OCI-LY7 (cell line): Measurements from ENCODE around the gene HMG20A. TPM values are rescaled to one million over a fixed set of nuclear protein-coding genes. Genes with fewer than 3 reads are reported as not detected.

ENCODE experiments used
- BruUV-seq: library from RNA; stranded (reverse); fragments of 400-500 nt; replicated peaks from 2 replicates; lab custom pipeline; 2021; lab: Mats Ljungman, UMichigan
- CTCF ChIA-PET: fragments of 300-600 bp; sonication (Branson Sonifier 250); formaldehyde crosslinking; loops from one replicate; lab custom pipeline; 2022; ENCODE audit warnings: antibody characterized with exemption; ENCODE audit not compliant: unreplicated experiment; lab: Charles Lee
- POLR2A ChIA-PET: fragments of 300-600 bp; sonication (Branson Sonifier 250); formaldehyde crosslinking; loops from one replicate; lab custom pipeline; 2022; ENCODE audit warnings: antibody characterized with exemption; lab: Charles Lee
- DNase-seq: peaks from one replicate; pipeline ENCODE4 v3.0.0-alpha.2; 2015; ENCODE audit warnings: low spot score
- H2AFZ ChIP-seq: fragments of 200-600 bp; sonication (generic), shearing (Covaris generic); 2 replicates; pipeline ENCODE4 v1.6.1; 2014; ENCODE audit warnings: mild to moderate bottlenecking, antibody characterized with exemption, low read length, moderate library complexity
- H3K27ac ChIP-seq: fragments of 200-600 bp; sonication (generic); 2 replicates; pipeline ENCODE4 v1.5.1; 2014; ENCODE audit warnings: mixed run types, low read depth, mild to moderate bottlenecking, moderate library complexity, low read length, inconsistent platforms; ENCODE audit not compliant: poor library complexity, severe bottlenecking
- H3K36me3 ChIP-seq: fragments of 200-600 bp; sonication (generic); 2 replicates; pipeline ENCODE4 v1.6.1; 2014; ENCODE audit warnings: mild to moderate bottlenecking, antibody characterized with exemption, low read length, moderate library complexity, mixed read lengths; ENCODE audit not compliant: insufficient read depth
- H3K4me1 ChIP-seq: fragments of 200-600 bp; sonication (generic); 2 replicates; pipeline ENCODE4 v1.5.1; 2014; ENCODE audit warnings: mild to moderate bottlenecking, low read length; ENCODE audit not compliant: insufficient read depth, poor library complexity, severe bottlenecking
- H3K4me2 ChIP-seq: fragments of 200-600 bp; sonication (generic); 2 replicates; pipeline ENCODE4 v1.6.1; 2014; ENCODE audit warnings: mild to moderate bottlenecking, low read length
- H3K4me3 ChIP-seq: fragments of 200-600 bp; sonication (generic); 2 replicates; pipeline ENCODE4 v1.5.1; 2014; ENCODE audit warnings: mild to moderate bottlenecking, low read depth, low read length; ENCODE audit not compliant: poor library complexity, severe bottlenecking
- H3K79me2 ChIP-seq: fragments of 200-600 bp; sonication (generic); 2 replicates; pipeline ENCODE4 v1.6.1; 2016; ENCODE audit warnings: low read depth, mild to moderate bottlenecking, low read length, moderate library complexity, mixed read lengths; ENCODE audit not compliant: insufficient read depth
- H3K9me2 ChIP-seq: fragments of 200-600 bp; sonication (generic); 2 replicates; pipeline ENCODE4 v1.6.1; 2016; ENCODE audit warnings: mild to moderate bottlenecking, low read length, mixed read lengths; ENCODE audit not compliant: insufficient read depth
- H3K9me3 ChIP-seq: fragments of 200-600 bp; sonication (generic); 2 replicates; pipeline ENCODE4 v1.6.1; 2014; ENCODE audit warnings: mild to moderate bottlenecking, mixed run types, low read length, mixed read lengths
- H4K20me1 ChIP-seq: fragments of 200-600 bp; sonication (generic); 2 replicates; pipeline ENCODE4 v1.6.1; 2014; ENCODE audit warnings: mild to moderate bottlenecking, antibody characterized with exemption, low read length, moderate library complexity, mixed read lengths; ENCODE audit not compliant: insufficient read depth
- CTCF ChIP-seq: fragments of 200-600 bp; sonication (generic); conservative IDR thresholded peaks from 2 replicates; pipeline ENCODE4 v1.5.1; 2014; ENCODE audit warnings: mild to moderate bottlenecking, antibody characterized with exemption, low read length, moderate library complexity, mixed read lengths
- EZH2phosphoT487 ChIP-seq: fragments of 200-600 bp; sonication (generic); IDR thresholded peaks from 2 replicates; pipeline ENCODE4 v1.6.1; 2018; ENCODE audit warnings: low read depth, borderline replicate concordance, mild to moderate bottlenecking, mixed run types, antibody characterized with exemption, low read length, moderate library complexity, mixed read lengths
- intact Hi-C: fragments of 100-400 bp; cut with micrococcal nuclease; formaldehyde crosslinking; loops from one replicate; pipeline ENCODE4 v1.10.0; 2022; ENCODE audit not compliant: unreplicated experiment
- total RNA-seq, 2 experiments: library from RNA; depleted of rRNA in 1 of 2; stranded (reverse); fragments of >200 nt in 1 of 2; shearing (Covaris generic) in 1 of 2; gene quantifications; 2 replicates each; pipeline ENCODE4 v1.2.3, GENCODE V29; 2014 to 2022

HMG20A gene
- total RNA-seq, 2 experiments from 2014 or later: 29.1 to 49.9 TPM

DNA sequence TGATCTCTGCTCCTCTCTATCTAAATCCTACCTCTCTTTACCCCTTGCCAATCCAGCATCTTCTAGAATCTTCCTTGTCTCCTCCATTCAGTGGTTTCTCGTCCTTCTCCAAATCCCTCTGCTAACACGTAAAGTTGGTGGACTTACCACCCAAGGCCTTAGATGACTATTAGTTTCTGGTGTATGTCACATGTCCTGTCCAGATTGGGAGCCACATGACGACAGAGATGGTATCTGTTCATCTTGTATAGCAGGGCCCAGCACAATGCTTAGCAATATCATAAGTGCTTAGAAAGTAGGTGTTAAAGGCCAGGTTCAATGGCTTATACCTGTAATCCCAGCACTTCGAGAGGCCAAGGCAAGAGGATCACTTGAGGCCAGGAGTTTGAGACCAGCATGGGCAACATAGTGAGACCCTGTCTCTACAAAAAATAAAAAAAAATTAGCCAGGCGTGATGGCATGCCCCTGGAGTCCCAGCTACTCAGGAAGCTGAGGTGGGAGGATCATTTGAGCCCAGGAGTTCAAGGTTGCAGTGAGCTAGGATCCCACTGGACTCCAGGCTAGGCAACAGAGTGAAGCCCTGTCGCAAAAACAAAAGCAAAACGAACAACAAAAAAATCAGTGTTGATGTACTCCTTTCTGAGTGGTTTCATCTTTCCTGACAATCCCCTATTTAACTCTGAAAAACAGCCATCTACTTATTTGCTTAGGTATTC is 81.8 kb downstream of the HMG20A start:
- CTCF ChIA-PET: no interaction called here
- TF ChIP-seq EZH2phosphoT487 (no peak), CTCF (no peak)
- intact Hi-C loops: no loop called here

GRCh38 chr15:77503240-77503639 is 82.6 kb downstream of the HMG20A start:
- Histone ChIP-seq H2AFZ (no peak overlapping the region), H3K9me2 (no peaks in the 10 kb centered on the region), H3K36me3 (no peaks in the 10 kb centered on the region), H3K79me2 (no peaks in the 10 kb centered on the region), H4K20me1 (no peaks in the 10 kb centered on the region), H3K4me3 (no peak overlapping the region), H3K27ac (no peak overlapping the region), H3K4me2 (no peak overlapping the region), H3K4me1 (peaks cover 19% of the 10 kb centered on the region), H3K9me3 (no peaks in the 10 kb centered on the region)
- DNase-seq: no peak
- CTCF ChIA-PET: no interaction called here
- intact Hi-C loops: no loop called here
- no TSS peak for BruUV-seq
- TF ChIP-seq EZH2phosphoT487 (no peak), CTCF (no peak)
- POLR2A ChIA-PET: interaction anchor here (0.6 kb wide), 1 partner anchor 299 kb away, joined by 3 read pairs; no protein-coding TSS in a partner anchor

More for the DNA sequence above, 81.8 kb downstream of the HMG20A start:
- Histone ChIP-seq H3K4me1 (peaks cover 18% of the 10 kb centered on the region), H3K9me3 (no peaks in the 10 kb centered on the region), H3K4me2 (no peak overlapping the region), H3K79me2 (no peaks in the 10 kb centered on the region), H3K4me3 (no peak overlapping the region), H3K9me2 (no peaks in the 10 kb centered on the region), H4K20me1 (no peaks in the 10 kb centered on the region), H3K27ac (no peak overlapping the region), H3K36me3 (no peaks in the 10 kb centered on the region), H2AFZ (no peak overlapping the region)
- POLR2A ChIA-PET: interaction anchor here (0.6 kb wide), 1 partner anchor 299 kb away, joined by 3 read pairs; no protein-coding TSS in a partner anchor
- no peak for DNase-seq
- no TSS peak for BruUV-seq

DNA sequence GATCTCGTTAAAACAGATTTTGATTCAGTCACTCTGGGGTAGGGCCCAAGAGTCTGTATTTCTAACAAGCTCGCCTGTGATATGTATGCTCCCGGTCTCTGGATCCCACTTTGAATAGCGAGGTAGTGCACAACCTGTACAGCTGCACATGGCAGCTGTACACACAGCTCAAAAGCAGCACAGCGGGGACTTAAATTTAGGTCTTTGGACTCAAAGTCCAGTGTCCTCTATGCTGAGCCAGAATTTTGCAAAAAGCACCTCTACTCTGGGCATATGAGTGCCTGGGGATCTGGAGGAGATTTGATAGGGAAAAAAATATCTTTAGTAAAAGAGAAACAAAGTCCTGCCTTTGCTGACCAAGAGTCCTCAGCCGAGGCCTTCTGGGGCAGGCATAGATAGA is 83.1 kb downstream of the HMG20A start:
- intact Hi-C loops: no loop called here
- Histone ChIP-seq H3K4me1 (peaks cover 23% of the 10 kb centered on the region), H3K4me2 (no peak overlapping the region), H2AFZ (no peak overlapping the region), H3K4me3 (no peak overlapping the region), H3K79me2 (no peaks in the 10 kb centered on the region), H3K27ac (no peak overlapping the region), H3K9me3 (no peaks in the 10 kb centered on the region), H4K20me1 (no peaks in the 10 kb centered on the region), H3K36me3 (no peaks in the 10 kb centered on the region), H3K9me2 (no peaks in the 10 kb centered on the region)
- DNase-seq: no peak
- ChIA-PET CTCF (no interaction called here), POLR2A (no interaction called here)
- TF ChIP-seq CTCF (no peak), EZH2phosphoT487 (no peak)
- no TSS peak for BruUV-seq
